Fibroblast of pulmonary artery (primary cell): Measurements from ENCODE around the gene PCDHGA1.

Experiments
- DNase-seq: peaks from one replicate; pipeline ENCODE4 v3.0.0-alpha.2; 2010; ENCODE audit warnings: low read depth
- H3K4me3 ChIP-seq: replicated peaks from 2 replicates; pipeline ENCODE4 v1.5.1; 2011; ENCODE audit warnings: low read depth, mild to moderate bottlenecking, control low read depth, low read length, moderate library complexity
- CTCF ChIP-seq: IDR thresholded peaks from 2 replicates; pipeline ENCODE4 v1.5.1; 2011; ENCODE audit warnings: mild to moderate bottlenecking, control low read depth, low read length, inconsistent platforms; ENCODE audit errors: missing control alignments

The PCDHGA1 gene

GRCh38 chr5:141485321-141486055, 155.2 kb downstream of the PCDHGA1 start:
- no peak for TF ChIP-seq CTCF
- DNase-seq: no peak
- no peak overlapping the region for H3K4me3 ChIP-seq

- no peak for DNase-seq
- TF ChIP-seq CTCF: no peak
- no peak overlapping the region for H3K4me3 ChIP-seq
Observed at GRCh38 chr5:141486091-141486490, 155.8 kb downstream of the PCDHGA1 start.

GRCh38 chr5:141487131-141487530, 156.8 kb downstream of the PCDHGA1 start:
- DNase-seq: no peak
- no peak for TF ChIP-seq CTCF
- no peak overlapping the region for H3K4me3 ChIP-seq

GRCh38 chr5:141488591-141489561, 158.6 kb downstream of the PCDHGA1 start, which contains the start of gene PCDHGC5:
Gene PCDHGC5, plus strand, starts transcription at chr5:141489081. Its CDS starts 160 bp downstream, at chr5:141489241.
- TF ChIP-seq CTCF: no peak
- H3K4me3 ChIP-seq: no peak within 1 kb of the TSS
- peak; percentile 59 for DNase-seq

- no peak for TF ChIP-seq CTCF
- H3K4me3 ChIP-seq: no peak overlapping the region
- DNase-seq: no peak
Observed at GRCh38 chr5:141489841-141490240, 159.5 kb downstream of the PCDHGA1 start.

- no peak overlapping the region for H3K4me3 ChIP-seq
- TF ChIP-seq CTCF: no peak
- DNase-seq: no peak
Observed at GRCh38 chr5:141490271-141490670, 160.0 kb downstream of the PCDHGA1 start.
